HL-60/S4 treated with retinoic acid at 250 ng/mL for 4 days and 3 days (cell line): ENCODE results near the gene ZNF264.
"Not testable (repeated sequence)": the region's sequence is repeated elsewhere in the genome, so short reads cannot be mapped to it uniquely, and the experiment has no call there.

Source experiments
- in situ Hi-C: fragments of 300-500 bp; cut with MboI; formaldehyde crosslinking; loops from 2 replicates; pipeline ENCODE4 v1.7.0; 2022; ENCODE audit warnings: low sequenced_read_pairs

ZNF264 gene

DNA sequence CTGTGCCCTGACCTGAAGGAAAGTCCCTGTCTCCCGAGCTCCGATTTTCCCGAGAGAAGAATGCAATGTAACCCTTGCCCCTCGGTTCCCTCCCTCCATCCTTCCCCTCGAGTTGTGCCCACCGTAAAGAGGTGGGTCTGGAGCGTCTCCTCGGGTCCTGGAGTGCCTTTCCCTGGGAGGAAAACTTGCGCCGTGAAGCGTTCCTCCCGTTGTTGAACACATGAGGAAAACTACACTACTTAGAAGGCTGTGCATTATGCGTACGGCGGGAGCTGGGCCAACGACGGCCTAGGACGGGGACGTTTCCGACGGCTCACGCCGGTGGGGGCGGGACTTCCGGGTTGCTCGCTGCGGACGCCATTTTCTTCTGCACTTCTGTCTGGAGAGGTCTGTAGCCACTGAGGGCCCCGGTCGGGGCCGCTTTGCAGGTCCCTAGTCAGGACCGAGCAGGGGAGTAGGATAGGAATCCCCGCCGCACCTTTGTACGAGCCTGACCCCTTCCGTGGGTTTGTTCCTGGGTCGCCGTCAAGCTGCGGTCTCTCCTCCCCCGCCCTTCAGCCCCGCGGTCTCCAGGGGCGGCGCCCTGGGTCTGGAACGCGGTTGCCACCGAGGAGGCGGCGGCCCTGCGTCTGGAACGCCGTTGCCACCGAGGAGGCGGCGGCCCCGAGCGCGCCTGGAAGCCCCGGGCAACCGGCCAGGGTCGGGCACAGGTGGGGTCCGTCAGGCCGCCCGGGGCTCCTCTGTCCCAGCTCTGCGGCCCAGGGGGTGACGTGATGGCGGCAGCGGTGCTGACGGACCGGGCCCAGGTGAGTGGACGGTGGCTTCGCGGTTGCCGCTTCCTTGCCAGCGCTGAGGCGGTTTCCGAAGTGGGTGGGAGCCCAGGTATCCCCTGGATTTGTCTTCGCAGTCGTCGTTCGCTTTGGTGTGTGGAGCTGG is at the start of gene ZNF264:
TSS of gene ZNF264 (plus strand) at position 360 of the 936 bp plus-strand sequence. CDS start at position 774, 414 bp downstream.
- in situ Hi-C loops = no loop called here

GRCh38 chr19:57141699-57142098 is 49.6 kb upstream of the ZNF264 start:
- in situ Hi-C loops = no loop called here

- in situ Hi-C loops = no loop called here
Measured at GRCh38 chr19:57152921-57153320, 38.4 kb upstream of the ZNF264 start.

- in situ Hi-C loops = no loop called here
Measured at GRCh38 chr19:57161985-57162539, 29.2 kb upstream of the ZNF264 start.

DNA sequence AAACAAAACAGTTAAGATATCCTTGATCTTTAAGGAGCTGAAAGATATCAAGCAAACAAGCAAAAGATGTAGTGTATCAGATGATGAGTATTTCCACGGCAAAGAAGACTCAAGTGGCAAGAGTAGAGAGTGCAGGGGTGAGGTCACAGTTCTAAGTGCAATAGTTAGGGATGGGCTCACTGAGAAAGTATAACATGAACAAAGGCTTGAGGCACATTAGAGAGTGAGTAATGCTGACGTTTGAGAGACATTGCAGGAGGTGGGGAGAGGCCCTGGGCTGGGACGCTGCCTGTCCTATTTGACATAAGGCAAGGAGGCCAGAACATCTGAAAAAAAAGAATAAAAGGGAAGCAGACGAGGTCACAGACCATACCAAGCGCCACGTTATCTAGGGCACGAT is 25.5 kb upstream of the ZNF264 start:
- in situ Hi-C loops = no loop called here

GRCh38 chr19:57167385-57167784 is 23.9 kb upstream of the ZNF264 start, which contains the start of gene DUXA:
TSS of gene DUXA (minus strand) at chr19:57167485. CDS start at chr19:57167443, 42 bp downstream.
- in situ Hi-C loops = no loop called here

DNA sequence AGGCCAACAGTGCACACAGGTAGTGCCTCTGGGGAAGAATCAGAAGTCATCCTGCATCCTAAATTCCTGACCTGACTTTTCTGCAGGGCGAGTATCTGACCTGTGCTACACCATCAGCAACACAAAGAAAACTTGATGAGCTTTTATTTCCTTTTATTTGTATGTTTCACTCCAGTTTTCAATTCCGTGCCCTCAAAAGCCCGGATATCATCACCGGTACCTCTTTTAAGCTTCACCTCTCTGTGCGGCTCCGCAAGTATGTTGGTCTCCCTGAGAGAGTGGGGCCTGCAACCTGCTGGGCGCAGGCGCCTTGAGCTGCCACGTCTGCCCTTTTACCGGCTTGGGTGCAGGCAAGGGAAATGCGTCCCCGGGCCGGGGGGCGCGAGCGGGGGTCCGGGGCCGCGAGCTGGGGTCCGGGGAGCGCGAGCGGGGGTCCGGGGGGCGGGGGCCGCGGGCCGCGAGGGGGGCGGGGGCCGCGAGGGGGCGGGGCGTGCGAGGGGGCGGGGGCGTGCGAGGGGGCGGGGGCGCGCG is 19.7 kb upstream of the ZNF264 start:
- in situ Hi-C loops = no loop called here

DNA sequence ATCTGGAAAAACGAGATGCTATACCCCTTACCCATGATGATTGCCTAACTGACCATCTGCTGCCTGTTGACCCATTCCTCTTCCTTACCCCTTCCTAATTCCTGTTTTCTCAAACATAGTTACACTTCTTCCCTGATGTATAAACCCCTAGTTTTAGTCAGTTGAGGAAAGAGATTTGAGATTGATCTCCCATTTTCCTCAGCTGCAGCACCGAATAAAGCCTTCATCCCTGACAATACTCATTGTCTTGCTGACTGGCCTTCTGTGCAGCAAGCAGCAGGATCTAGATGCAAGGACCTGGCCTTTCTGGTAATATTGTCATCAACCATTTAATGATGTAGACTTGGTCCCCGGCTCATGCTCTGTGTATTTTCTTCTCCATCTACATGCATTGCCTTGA is 999 bp upstream of the ZNF264 start:
- in situ Hi-C loops = no loop called here

DNA sequence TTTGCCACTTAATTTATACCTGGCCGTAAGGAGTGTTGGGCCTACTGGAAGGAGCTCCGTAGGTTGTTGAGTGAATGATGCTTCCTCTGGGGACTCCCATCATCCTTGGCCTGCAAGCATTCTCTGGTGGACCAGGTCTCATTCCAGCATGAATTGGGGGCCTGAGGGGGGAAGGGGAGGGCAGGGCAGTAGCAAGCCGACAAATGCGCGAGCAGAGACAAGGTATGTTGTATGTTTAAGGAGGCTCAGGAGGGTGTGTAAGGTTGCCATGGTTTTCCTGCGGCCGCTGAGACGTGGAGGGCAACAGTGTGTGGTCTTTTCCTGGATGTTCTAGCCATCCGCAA is 749 bp downstream of the ZNF264 start:
- in situ Hi-C loops = no loop called here

- in situ Hi-C loops = no loop called here
Measured at GRCh38 chr19:57192993-57193392, 1.7 kb downstream of the ZNF264 start.

DNA sequence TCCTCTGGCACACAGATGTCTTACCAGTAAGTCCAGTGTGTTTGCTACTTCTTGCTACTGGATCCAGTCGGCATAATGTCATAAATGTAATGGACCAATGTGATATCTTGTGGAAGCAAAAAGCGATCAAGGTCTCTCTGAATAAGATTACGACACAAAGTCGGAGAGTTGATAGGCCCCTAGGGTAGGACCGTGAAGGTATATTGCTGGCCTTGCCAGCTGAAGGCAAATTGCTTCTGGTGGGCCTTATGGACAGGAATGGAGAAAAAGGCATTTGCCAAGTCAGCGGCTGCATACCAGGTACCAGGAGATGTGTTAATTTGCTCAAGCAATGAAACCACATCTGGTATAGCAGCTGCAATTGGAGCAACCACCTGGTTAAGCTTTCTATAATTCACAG is 6.6 kb downstream of the ZNF264 start:
- in situ Hi-C loops = not testable (repeated sequence)

- in situ Hi-C loops = no loop called here
Measured at GRCh38 chr19:57202160-57202559, 10.9 kb downstream of the ZNF264 start.

GRCh38 chr19:57210381-57210780 is 19.1 kb downstream of the ZNF264 start:
- in situ Hi-C loops = no loop called here

DNA sequence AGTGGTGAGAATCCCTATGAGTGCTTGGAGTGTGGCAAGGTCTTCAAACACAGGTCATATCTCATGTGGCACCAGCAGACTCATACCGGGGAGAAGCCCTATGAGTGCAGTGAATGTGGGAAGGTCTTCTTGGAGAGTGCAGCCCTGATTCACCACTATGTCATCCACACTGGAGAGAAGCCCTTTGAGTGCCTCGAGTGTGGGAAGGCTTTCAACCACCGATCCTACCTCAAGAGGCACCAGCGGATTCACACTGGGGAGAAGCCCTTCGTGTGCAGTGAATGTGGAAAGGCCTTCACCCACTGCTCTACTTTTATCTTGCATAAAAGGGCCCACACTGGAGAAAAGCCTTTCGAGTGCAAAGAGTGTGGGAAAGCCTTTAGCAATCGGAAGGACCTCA is 20.8 kb downstream of the ZNF264 start:
- in situ Hi-C loops = no loop called here

- in situ Hi-C loops = no loop called here
Measured at GRCh38 chr19:57227502-57227901, 36.2 kb downstream of the ZNF264 start.

DNA sequence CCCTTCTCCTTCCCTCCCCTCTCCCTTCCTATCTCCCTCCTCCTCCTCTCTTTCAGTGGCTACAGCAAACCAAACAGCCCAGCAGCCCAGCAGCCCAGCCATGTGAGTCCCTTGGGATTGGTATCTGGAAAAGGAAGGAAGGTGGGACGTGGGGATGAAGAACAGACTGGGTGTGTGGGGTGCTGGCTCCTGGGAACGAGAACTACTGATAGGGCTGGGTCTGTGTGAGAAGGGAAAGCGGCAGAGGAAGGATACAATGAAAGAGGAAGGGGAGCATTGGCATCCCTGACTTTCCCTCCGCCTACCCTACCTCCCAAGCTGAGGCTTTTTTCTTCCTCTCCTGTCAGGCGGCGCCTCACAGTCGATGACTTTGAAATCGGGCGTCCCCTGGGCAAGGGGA is 40.4 kb downstream of the ZNF264 start:
- in situ Hi-C loops = no loop called here

DNA sequence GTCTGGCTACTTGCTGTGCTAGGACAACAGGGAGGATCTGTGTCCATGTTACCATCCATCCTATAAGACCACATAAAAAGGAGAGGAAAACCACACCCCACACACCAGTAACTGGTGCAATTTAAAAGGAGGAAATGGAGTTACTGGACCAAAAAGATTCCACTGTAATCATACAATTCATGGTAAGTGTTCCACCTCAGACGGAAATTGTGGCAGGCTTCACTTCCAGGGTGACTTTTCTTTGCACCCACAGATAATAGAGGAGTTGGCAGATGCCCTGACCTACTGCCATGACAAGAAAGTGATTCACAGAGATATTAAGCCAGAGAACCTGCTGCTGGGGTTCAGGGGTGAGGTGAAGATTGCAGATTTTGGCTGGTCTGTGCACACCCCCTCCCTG is 41.9 kb downstream of the ZNF264 start:
- in situ Hi-C loops = no loop called here

DNA sequence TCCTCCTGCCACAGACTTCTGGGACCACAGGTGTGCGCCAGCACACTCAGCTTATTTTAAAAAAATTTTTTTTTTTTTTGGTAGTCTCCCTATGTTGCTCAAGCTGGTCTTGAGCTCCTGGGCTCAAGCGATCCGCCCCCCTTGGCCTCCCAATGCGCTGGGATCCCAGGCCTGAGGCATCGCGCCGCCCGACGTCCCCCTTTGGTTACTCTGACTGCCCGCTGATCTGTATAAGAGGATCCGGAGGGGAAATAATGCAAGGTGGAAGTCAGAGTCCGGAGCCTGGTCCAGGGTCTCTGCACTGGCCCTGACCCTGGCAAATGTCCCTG is 48.6 kb downstream of the ZNF264 start:
- in situ Hi-C loops = no loop called here

DNA sequence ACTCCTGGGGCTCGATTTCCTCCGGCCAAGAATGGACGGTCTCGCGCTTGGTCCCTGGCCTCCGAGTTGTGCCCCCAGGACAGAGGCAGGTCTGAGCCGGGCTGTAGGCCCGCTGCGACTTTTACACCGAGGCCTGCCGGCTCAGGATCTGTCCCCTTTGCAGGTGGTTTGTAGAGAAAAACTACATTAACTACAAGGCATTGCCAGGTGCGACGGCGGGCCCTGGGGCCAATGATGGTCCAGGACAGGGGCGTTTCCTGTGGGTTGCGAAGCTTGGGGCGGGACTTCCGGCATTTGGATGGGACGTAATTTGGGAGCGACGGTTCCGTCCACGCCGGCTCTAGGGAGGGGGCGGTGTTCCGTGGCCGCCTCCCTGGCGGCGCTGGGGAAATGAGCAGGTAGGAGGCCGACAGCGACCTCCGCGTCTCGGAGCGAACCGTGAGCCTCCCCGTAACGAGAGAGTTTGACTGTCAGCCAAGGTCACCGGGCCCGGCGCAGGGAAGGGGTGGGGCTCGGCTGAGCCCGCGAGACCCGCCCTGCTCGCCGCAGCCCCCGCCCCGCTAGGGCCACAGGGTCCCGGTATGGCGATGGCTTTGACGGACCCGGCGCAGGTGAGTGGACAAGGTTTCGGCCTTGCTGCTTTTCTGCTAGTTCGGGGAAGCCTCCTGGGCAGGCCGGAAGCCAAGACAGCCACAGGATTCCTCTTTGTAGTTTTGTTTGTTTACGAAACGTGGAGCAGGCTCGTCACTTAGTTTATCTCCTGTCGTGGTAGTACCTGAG is 49.2 kb downstream of the ZNF264 start, which contains the start of gene ZNF805:
TSS of gene ZNF805 (plus strand) at position 322 of the 780 bp plus-strand sequence. CDS start at position 582, 260 bp downstream.
- in situ Hi-C loops = no loop called here

DNA sequence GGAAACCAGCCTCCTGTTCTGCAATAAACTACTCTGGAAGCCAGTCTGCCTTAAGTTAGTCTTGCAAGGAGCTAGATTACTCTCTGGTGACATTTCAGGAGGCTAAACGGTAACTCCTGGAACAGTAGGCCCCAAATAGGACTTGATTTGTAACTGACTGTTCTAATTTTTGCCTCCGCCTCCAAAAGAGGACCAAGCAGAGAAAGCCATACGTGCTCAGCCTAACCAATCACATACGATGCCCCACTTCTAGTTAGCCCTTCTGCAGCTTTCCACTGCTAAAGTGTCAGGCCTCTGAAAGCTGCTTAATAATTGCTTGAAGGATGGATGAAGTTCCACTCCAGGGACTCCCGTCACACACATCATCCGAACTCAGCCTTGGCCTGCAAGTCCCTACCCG is 49.9 kb downstream of the ZNF264 start:
- in situ Hi-C loops = no loop called here

DNA sequence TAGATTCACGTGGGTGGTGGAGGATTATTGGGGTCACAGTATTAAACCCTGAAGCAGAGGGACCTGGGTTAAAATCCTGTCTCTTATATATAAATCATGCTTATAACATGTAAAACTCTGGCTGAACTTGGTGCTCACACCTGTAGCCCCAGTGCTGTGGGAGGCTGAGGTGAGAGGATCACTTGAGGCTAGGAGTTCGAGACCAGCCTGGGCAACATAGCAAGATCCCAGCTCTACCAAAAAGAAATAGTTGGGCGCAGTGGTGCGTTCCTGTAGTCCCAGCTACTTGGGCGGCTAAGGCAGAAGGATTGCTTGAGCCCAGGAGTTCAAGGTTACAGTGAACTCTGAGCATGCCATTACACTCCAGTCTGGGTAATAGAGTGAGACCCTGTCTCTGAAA is 51.5 kb downstream of the ZNF264 start:
- in situ Hi-C loops = no loop called here
